Osteoblast (primary cell): Measurements from ENCODE around the gene TMTC3. TPM values are rescaled to one million over a fixed set of nuclear protein-coding genes. Genes with fewer than 3 reads are reported as not detected.

ENCODE experiments used
- DNase-seq: peaks from one replicate; pipeline ENCODE4 v3.0.0; 2011; ENCODE audit warnings: low spot score, mixed read lengths; ENCODE audit not compliant: insufficient read length; ENCODE audit errors: missing footprints
- H2AFZ ChIP-seq: 2 replicates; pipeline ENCODE4 v1.6.0; 2011; ENCODE audit warnings: mild to moderate bottlenecking, low read length
- H3K27ac ChIP-seq: 2 replicates; pipeline ENCODE4 v1.5.1; 2011; ENCODE audit warnings: mild to moderate bottlenecking, low read depth, low read length, moderate library complexity
- H3K27me3 ChIP-seq: 2 replicates; pipeline ENCODE4 v1.6.0; 2012; ENCODE audit warnings: mild to moderate bottlenecking, control low read depth, inconsistent platforms, low read length, moderate library complexity; ENCODE audit not compliant: insufficient read depth
- H3K36me3 ChIP-seq: 2 replicates; pipeline ENCODE4 v1.5.1; 2011; ENCODE audit warnings: mild to moderate bottlenecking, low read length, control low read depth, moderate library complexity; ENCODE audit not compliant: insufficient read depth
- H3K4me1 ChIP-seq: 2 replicates; pipeline ENCODE4 v1.5.1; 2011; ENCODE audit warnings: mild to moderate bottlenecking, low read length, control low read depth, moderate library complexity; ENCODE audit not compliant: insufficient read depth
- H3K4me2 ChIP-seq: 2 replicates; pipeline ENCODE4 v1.6.0; 2011; ENCODE audit warnings: mild to moderate bottlenecking, low read length; ENCODE audit not compliant: insufficient read depth
- H3K4me3 ChIP-seq: fragments of 200-600 bp; sonication (generic); 3 replicates; pipeline ENCODE4 v1.5.1; 2012; ENCODE audit warnings: mild to moderate bottlenecking, low read length, inconsistent platforms; ENCODE audit not compliant: insufficient read depth
- H3K79me2 ChIP-seq: 2 replicates; pipeline ENCODE4 v1.6.0; 2012; ENCODE audit warnings: mild to moderate bottlenecking, low read length, control low read depth, inconsistent platforms; ENCODE audit not compliant: insufficient read depth
- H3K9me3 ChIP-seq: 2 replicates; pipeline ENCODE4 v1.5.1; 2011; ENCODE audit warnings: low read depth, low read length, control low read depth
- H4K20me1 ChIP-seq: 2 replicates; pipeline ENCODE4 v1.6.0; 2012; ENCODE audit warnings: mild to moderate bottlenecking, low read length, control low read depth; ENCODE audit not compliant: insufficient read depth
- CTCF ChIP-seq: IDR thresholded peaks from 2 replicates; pipeline ENCODE4 v1.5.1; 2011; ENCODE audit warnings: mild to moderate bottlenecking, low read depth, low read length, moderate library complexity; ENCODE audit errors: extremely low read depth
- total RNA-seq: library from RNA; depleted of rRNA; stranded (reverse); fragments of >200 nt; gene quantifications from 2 replicates; pipeline ENCODE4 v1.2.3, GENCODE V29; 2012

TMTC3 gene
- total RNA-seq, 1 donor: 46.3 TPM

- Histone ChIP-seq H3K4me3 (no peak overlapping the region), H2AFZ (no peak overlapping the region), H4K20me1 (no peaks in the 10 kb centered on the region), H3K4me2 (no peak overlapping the region), H3K27ac (no peak overlapping the region), H3K4me1 (peaks cover 5% of the 10 kb centered on the region), H3K27me3 (no peaks in the 10 kb centered on the region), H3K79me2 (no peaks in the 10 kb centered on the region), H3K9me3 (no peaks in the 10 kb centered on the region), H3K36me3 (peaks cover 6% of the 10 kb centered on the region)
- no peak for TF ChIP-seq CTCF
- DNase-seq: no peak
Observed at GRCh38 chr12:88192426-88192825, 50.3 kb downstream of the TMTC3 start.

GRCh38 chr12:88194868-88195267 is 52.8 kb downstream of the TMTC3 start:
- DNase-seq: no peak
- Histone ChIP-seq H3K79me2 (no peaks in the 10 kb centered on the region), H3K27me3 (no peaks in the 10 kb centered on the region), H3K9me3 (no peaks in the 10 kb centered on the region), H3K4me2 (no peak overlapping the region), H4K20me1 (no peaks in the 10 kb centered on the region), H3K36me3 (peaks cover 6% of the 10 kb centered on the region), H3K27ac (peak overlapping the region; percentile 13), H3K4me3 (no peak overlapping the region), H2AFZ (no peak overlapping the region), H3K4me1 (no peaks in the 10 kb centered on the region)
- TF ChIP-seq CTCF: no peak

GRCh38 chr12:88200029-88200428 is 57.9 kb downstream of the TMTC3 start:
- no peaks in the 10 kb centered on the region for H3K79me2 ChIP-seq
- no peaks in the 10 kb centered on the region for H3K27me3 ChIP-seq
- H4K20me1 ChIP-seq: no peaks in the 10 kb centered on the region
- peaks cover 6% of the 10 kb centered on the region for H3K36me3 ChIP-seq
- H2AFZ ChIP-seq: no peak overlapping the region
- peaks cover 10% of the 10 kb centered on the region for H3K4me1 ChIP-seq
- DNase-seq: no peak
- no peak overlapping the region for H3K4me3 ChIP-seq
- H3K9me3 ChIP-seq: no peaks in the 10 kb centered on the region
- H3K27ac ChIP-seq: no peak overlapping the region
- H3K4me2 ChIP-seq: no peak overlapping the region
- TF ChIP-seq CTCF: no peak

GRCh38 chr12:88202500-88202899 is 60.4 kb downstream of the TMTC3 start:
- peaks cover 22% of the 10 kb centered on the region for H3K4me1 ChIP-seq
- H3K79me2 ChIP-seq: no peaks in the 10 kb centered on the region
- H3K4me3 ChIP-seq: no peak overlapping the region
- H2AFZ ChIP-seq: peak overlapping the region; percentile 32
- peak; percentile 40 for TF ChIP-seq CTCF
- peak overlapping the region; percentile 10 for H3K4me2 ChIP-seq
- DNase-seq: no peak
- H3K36me3 ChIP-seq: no peaks in the 10 kb centered on the region
- H3K27me3 ChIP-seq: no peaks in the 10 kb centered on the region
- no peaks in the 10 kb centered on the region for H3K9me3 ChIP-seq
- H4K20me1 ChIP-seq: no peaks in the 10 kb centered on the region
- H3K27ac ChIP-seq: peak overlapping the region; percentile 57
